ENCODE results near the gene SPACDR.

SPACDR gene

GRCh38 chr7:100433592-100434296, 30.3 kb downstream of the SPACDR start:
- DNase-seq, result no peak

GRCh38 chr7:100433276-100433591, 30.8 kb downstream of the SPACDR start:
- no peak for DNase-seq

GRCh38 chr7:100432621-100433275, 31.3 kb downstream of the SPACDR start:
- no peak for DNase-seq

- DNase-seq, result no peak
Measured at GRCh38 chr7:100432053-100432452, 32.0 kb downstream of the SPACDR start.

- no peak for DNase-seq
Measured at GRCh38 chr7:100431286-100431735, 32.7 kb downstream of the SPACDR start.

- peak in 1 of 2 experiments; percentile 40 for DNase-seq
Measured at GRCh38 chr7:100430493-100431285, 33.4 kb downstream of the SPACDR start.

- peak; percentile 96 to 98 for DNase-seq
Measured at GRCh38 chr7:100429637-100430492, 34.2 kb downstream of the SPACDR start, which contains the start of gene MEPCE. MEPCE (plus strand) TSS chr7:100429831; CDS start chr7:100430019, 188 bp downstream.

- peak; percentile 99 to 100 for DNase-seq
Measured at GRCh38 chr7:100428967-100429636, 35.0 kb downstream of the SPACDR start.

GRCh38 chr7:100428199-100428966, 35.7 kb downstream of the SPACDR start, which contains the start of gene ZCWPW1:
ZCWPW1 (minus strand) TSS chr7:100428703; CDS start chr7:100420649, 8,054 bp downstream.
- DNase-seq, result peak; percentile 96 to 98

GRCh38 chr7:100427762-100428198, 36.3 kb downstream of the SPACDR start:
- DNase-seq, result no peak

- no peak for DNase-seq
Measured at GRCh38 chr7:100426516-100426915, 37.5 kb downstream of the SPACDR start.

- no peak for DNase-seq
Measured at GRCh38 chr7:100425347-100425746, 38.7 kb downstream of the SPACDR start.

GRCh38 chr7:100423315-100423714, 40.7 kb downstream of the SPACDR start:
- no peak for DNase-seq

GRCh38 chr7:100419660-100420226, 44.3 kb downstream of the SPACDR start:
- DNase-seq, result no peak

GRCh38 chr7:100418930-100419659, 45.0 kb downstream of the SPACDR start:
- DNase-seq, result no peak

GRCh38 chr7:100415448-100415847, 48.6 kb downstream of the SPACDR start:
- DNase-seq, result no peak

- no peak for DNase-seq
Measured at GRCh38 chr7:100413889-100414288, 50.2 kb downstream of the SPACDR start.

- no peak for DNase-seq
Measured at GRCh38 chr7:100413346-100413745, 50.7 kb downstream of the SPACDR start.

- no peak for DNase-seq
Measured at GRCh38 chr7:100411101-100411500, 53.0 kb downstream of the SPACDR start.
